Measurements from ENCODE around the gene CLIC4.

GRCh38 chr1:24846671-24847070 is 101.4 kb downstream of the CLIC4 start:
- TF ChIP-seq POLR2A (IDR thresholded peaks at IDR 0.05) (no peak), CTCF (IDR thresholded peaks at IDR 0.05) (no peak)
